Panc1 (cell line): ENCODE data around the gene LY86. TPM values are rescaled to one million over a fixed set of nuclear protein-coding genes. Genes with fewer than 3 reads are reported as not detected.

ENCODE experiments used
- ATAC-seq: fragments of 200-7000 bp; cut with Tn5 transposase; 2 replicates; pipeline ENCODE4 v1.9.1; 2020; ENCODE audit warnings: mild to moderate bottlenecking, moderate library complexity
- BruUV-seq: library from RNA; stranded (reverse); fragments of 400-500 nt; replicated peaks from 2 replicates; lab custom pipeline; 2021; lab: Mats Ljungman, UMichigan
- CTCF ChIA-PET: fragments of 300-600 bp; sonication (Branson Sonifier 250); formaldehyde crosslinking; loops from one replicate; lab custom pipeline; 2022; ENCODE audit warnings: antibody characterized with exemption; lab: Charles Lee
- POLR2A ChIA-PET: fragments of 300-600 bp; sonication (Branson Sonifier 250); formaldehyde crosslinking; loops from one replicate; lab custom pipeline; 2022; ENCODE audit warnings: antibody characterized with exemption; lab: Charles Lee
- DNase-seq: peaks from one replicate; pipeline ENCODE4 v3.0.0-alpha.2; 2010; ENCODE audit warnings: low read depth, low spot score
- H3K27ac ChIP-seq: 2 replicates; pipeline ENCODE4 v1.5.1; 2011; ENCODE audit warnings: mild to moderate bottlenecking, low read length, inconsistent platforms
- H3K27me3 ChIP-seq: fragments of 200-500 bp; sonication (Bioruptor generic); 2 replicates; pipeline ENCODE4 v1.6.0; 2014; ENCODE audit warnings: low read length, inconsistent platforms; ENCODE audit not compliant: control insufficient read depth, insufficient read depth
- H3K36me3 ChIP-seq: fragments of 200-500 bp; sonication (Bioruptor generic); 2 replicates; pipeline ENCODE4 v1.5.1; 2014; ENCODE audit warnings: inconsistent platforms, mild to moderate bottlenecking, low read length, moderate library complexity; ENCODE audit not compliant: control insufficient read depth, insufficient read depth
- H3K4me1 ChIP-seq: 2 replicates; pipeline ENCODE4 v1.5.1; 2011; ENCODE audit warnings: inconsistent platforms, mild to moderate bottlenecking, low read length, moderate library complexity; ENCODE audit not compliant: control insufficient read depth, insufficient read depth
- H3K4me3 ChIP-seq, 2 experiments: 2 replicates each; pipeline ENCODE4 v1.5.1; 2011 to 2012; ENCODE audit warnings: low read depth in 2 of 2, low read length in 2 of 2, mild to moderate bottlenecking in 2 of 2, inconsistent platforms in 1 of 2, moderate library complexity in 1 of 2
- H3K9me3 ChIP-seq: fragments of 200-500 bp; sonication (Bioruptor generic); 2 replicates; pipeline ENCODE4 v1.5.1; 2014; ENCODE audit warnings: low read depth, mild to moderate bottlenecking, inconsistent platforms, low read length, moderate library complexity; ENCODE audit not compliant: control insufficient read depth, insufficient read depth
- POLR2AphosphoS5 ChIP-seq: IDR thresholded peaks from 2 replicates; pipeline ENCODE4 v1.6.1; 2012; ENCODE audit warnings: mild to moderate bottlenecking, low read depth, low read length, moderate library complexity
- SIN3A ChIP-seq: IDR thresholded peaks from 2 replicates; pipeline ENCODE4 v1.6.1; 2012; ENCODE audit warnings: low read depth, mild to moderate bottlenecking, low read length, moderate library complexity, borderline replicate concordance; ENCODE audit not compliant: insufficient read depth
- TCF7L2 ChIP-seq: IDR thresholded peaks from 2 replicates; pipeline ENCODE4 v1.6.1; 2011; ENCODE audit warnings: mild to moderate bottlenecking, low read depth, low read length, inconsistent platforms
- in situ Hi-C: cut with HindIII; loops from 2 replicates; pipeline ENCODE4 v1.10.0; 2016; ENCODE audit warnings: low sequenced_read_pairs, low pct_unique_long_range_greater_than_20kb
- intact Hi-C: fragments of 100-400 bp; cut with micrococcal nuclease; formaldehyde crosslinking; loops from one replicate; pipeline ENCODE4 v1.10.0; 2022; ENCODE audit not compliant: unreplicated experiment
- total RNA-seq: library from RNA; stranded (reverse); gene quantifications from one replicate; pipeline ENCODE4 v1.2.1, GENCODE V29; 2021; ENCODE audit not compliant: unreplicated experiment
- TF ChIP-seq, protein P1 (sequence below), 2 experiments: IDR thresholded peaks; 2 replicates each; pipeline ENCODE4 v1.6.1; 2011 to 2012; ENCODE audit warnings: low read depth in 2 of 2, control low read depth in 1 of 2, low read length in 1 of 2, mild to moderate bottlenecking in 1 of 2, moderate library complexity in 1 of 2; ENCODE audit not compliant: insufficient read depth in 1 of 2
- TF ChIP-seq, protein P2 (sequence below): fragments of 450-650 bp; IDR thresholded peaks from 2 replicates; pipeline ENCODE4 v1.5.1; 2017; ENCODE audit warnings: mild to moderate bottlenecking

LY86 gene
- total RNA-seq, 1 experiment from 2014 or later = not detected

DNA sequence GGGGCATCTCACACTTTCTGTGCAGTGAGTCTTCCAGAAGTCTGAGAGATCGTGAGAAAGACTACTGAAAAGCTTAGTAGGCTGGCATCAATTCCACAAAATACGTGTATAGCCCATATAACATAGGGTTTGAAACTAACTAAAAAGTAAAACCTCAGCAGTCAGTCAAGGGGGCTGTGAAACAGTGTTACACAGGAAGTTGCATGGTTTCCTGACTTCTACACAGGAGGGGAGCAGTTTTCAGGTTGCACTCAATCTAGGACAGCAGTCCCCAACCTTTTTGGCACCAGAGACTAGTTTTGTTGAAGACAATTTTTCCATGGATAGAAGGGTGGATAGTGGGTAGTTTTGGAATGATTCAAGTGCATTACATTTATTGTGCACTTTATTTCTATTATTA, 4.7 kb upstream of the LY86 start:
- no peak for ATAC-seq

DNA sequence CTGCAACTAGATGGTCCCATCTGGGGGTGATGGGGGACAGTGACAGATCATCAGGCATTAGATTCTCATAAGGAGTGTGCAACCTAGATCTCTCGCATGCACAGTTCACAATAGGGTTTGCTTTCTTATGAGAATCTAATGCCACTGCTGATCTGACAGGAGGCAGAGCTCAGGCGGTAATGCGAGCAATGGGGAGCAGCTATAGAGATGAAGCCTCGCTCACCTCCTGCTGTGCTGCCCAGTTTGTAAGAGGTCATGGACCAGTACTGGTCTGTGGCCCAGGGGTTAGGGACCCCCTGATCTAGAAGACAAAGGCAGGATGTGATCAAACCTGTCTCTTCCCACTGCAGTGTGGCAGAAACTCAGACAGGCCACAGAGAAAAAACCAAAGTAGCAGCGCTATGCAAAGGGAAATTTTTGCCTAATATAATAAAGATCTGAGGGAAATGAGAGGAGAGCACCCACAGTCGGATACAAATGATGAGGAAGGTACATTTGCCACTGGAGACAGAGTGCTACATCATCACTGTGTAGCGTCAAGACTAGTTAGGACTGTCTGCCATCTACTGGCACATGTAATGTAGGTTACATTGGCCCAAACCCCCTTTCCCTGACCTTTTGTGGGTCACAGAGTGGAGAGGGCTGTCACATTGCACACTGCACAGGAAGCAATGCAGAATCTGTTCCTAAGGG, 4.1 kb upstream of the LY86 start:
- Histone ChIP-seq H3K27me3 (no peaks in the 10 kb centered on the region), H3K27ac (no peak overlapping the region), H3K9me3 (no peaks in the 10 kb centered on the region), H3K4me1 (no peaks in the 10 kb centered on the region), H3K36me3 (no peaks in the 10 kb centered on the region), H3K4me3 (no peak overlapping the region)
- in situ Hi-C loops (no loop called here), intact Hi-C loops (no loop called here)
- ChIA-PET POLR2A (no interaction called here), CTCF (no interaction called here)
- TF ChIP-seq, protein P1, sequence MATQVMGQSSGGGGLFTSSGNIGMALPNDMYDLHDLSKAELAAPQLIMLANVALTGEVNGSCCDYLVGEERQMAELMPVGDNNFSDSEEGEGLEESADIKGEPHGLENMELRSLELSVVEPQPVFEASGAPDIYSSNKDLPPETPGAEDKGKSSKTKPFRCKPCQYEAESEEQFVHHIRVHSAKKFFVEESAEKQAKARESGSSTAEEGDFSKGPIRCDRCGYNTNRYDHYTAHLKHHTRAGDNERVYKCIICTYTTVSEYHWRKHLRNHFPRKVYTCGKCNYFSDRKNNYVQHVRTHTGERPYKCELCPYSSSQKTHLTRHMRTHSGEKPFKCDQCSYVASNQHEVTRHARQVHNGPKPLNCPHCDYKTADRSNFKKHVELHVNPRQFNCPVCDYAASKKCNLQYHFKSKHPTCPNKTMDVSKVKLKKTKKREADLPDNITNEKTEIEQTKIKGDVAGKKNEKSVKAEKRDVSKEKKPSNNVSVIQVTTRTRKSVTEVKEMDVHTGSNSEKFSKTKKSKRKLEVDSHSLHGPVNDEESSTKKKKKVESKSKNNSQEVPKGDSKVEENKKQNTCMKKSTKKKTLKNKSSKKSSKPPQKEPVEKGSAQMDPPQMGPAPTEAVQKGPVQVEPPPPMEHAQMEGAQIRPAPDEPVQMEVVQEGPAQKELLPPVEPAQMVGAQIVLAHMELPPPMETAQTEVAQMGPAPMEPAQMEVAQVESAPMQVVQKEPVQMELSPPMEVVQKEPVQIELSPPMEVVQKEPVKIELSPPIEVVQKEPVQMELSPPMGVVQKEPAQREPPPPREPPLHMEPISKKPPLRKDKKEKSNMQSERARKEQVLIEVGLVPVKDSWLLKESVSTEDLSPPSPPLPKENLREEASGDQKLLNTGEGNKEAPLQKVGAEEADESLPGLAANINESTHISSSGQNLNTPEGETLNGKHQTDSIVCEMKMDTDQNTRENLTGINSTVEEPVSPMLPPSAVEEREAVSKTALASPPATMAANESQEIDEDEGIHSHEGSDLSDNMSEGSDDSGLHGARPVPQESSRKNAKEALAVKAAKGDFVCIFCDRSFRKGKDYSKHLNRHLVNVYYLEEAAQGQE (IDR thresholded peaks at IDR 0.05; ENCODE audit: insufficient read depth in 1 of 2, low read depth in 2 of 2, low read length in 1 of 2) = no peak
- TF ChIP-seq POLR2AphosphoS5 (no peak), SIN3A (no peak), TCF7L2 (no peak)
- TF ChIP-seq, protein P2, sequence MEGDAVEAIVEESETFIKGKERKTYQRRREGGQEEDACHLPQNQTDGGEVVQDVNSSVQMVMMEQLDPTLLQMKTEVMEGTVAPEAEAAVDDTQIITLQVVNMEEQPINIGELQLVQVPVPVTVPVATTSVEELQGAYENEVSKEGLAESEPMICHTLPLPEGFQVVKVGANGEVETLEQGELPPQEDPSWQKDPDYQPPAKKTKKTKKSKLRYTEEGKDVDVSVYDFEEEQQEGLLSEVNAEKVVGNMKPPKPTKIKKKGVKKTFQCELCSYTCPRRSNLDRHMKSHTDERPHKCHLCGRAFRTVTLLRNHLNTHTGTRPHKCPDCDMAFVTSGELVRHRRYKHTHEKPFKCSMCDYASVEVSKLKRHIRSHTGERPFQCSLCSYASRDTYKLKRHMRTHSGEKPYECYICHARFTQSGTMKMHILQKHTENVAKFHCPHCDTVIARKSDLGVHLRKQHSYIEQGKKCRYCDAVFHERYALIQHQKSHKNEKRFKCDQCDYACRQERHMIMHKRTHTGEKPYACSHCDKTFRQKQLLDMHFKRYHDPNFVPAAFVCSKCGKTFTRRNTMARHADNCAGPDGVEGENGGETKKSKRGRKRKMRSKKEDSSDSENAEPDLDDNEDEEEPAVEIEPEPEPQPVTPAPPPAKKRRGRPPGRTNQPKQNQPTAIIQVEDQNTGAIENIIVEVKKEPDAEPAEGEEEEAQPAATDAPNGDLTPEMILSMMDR = peak; percentile 25
- BruUV-seq = no TSS peak
- DNase-seq (no peak), ATAC-seq (no peak)

More for the DNA sequence above, 4.7 kb upstream of the LY86 start:
- Histone ChIP-seq H3K9me3 (no peaks in the 10 kb centered on the region), H3K36me3 (no peaks in the 10 kb centered on the region), H3K27ac (no peak overlapping the region), H3K4me3 (no peak overlapping the region), H3K27me3 (no peaks in the 10 kb centered on the region), H3K4me1 (no peaks in the 10 kb centered on the region)
- intact Hi-C loops = no loop called here
- in situ Hi-C loops = no loop called here
- BruUV-seq = no TSS peak
- DNase-seq = no peak
- TF ChIP-seq TCF7L2 (no peak), SIN3A (no peak), POLR2AphosphoS5 (no peak)
- ChIA-PET CTCF (no interaction called here), POLR2A (no interaction called here)

DNA sequence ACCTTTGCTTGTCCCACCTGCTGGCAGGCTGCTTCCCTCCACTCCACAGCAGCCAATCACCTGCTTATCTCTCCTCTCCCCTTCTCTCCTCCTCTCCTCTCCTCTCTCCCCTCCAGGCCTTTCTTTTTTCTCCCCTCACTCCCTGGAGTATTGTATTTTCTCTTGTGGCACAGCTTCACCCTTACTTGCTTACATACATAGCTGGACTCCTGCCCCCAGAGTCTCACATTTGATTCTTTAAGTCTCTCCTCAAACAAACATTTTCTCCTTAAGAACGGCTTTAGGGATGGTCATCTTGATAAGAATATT, 3.6 kb upstream of the LY86 start:
- POLR2A ChIA-PET = no interaction called here
- in situ Hi-C loops (no loop called here), intact Hi-C loops (no loop called here)
- ATAC-seq (no peak), DNase-seq (no peak)
- Histone ChIP-seq H3K4me1 (no peaks in the 10 kb centered on the region), H3K9me3 (no peaks in the 10 kb centered on the region), H3K27me3 (no peaks in the 10 kb centered on the region), H3K27ac (no peak overlapping the region), H3K4me3 (no peak overlapping the region), H3K36me3 (no peaks in the 10 kb centered on the region)
- CTCF ChIA-PET = no interaction called here
- TF ChIP-seq SIN3A = no peak
- TF ChIP-seq, protein P2 = no peak
- TF ChIP-seq TCF7L2 = no peak
- TF ChIP-seq, protein P1 (IDR thresholded peaks at IDR 0.05; ENCODE audit: insufficient read depth in 1 of 2, low read depth in 2 of 2, low read length in 1 of 2) = no peak
- no TSS peak for BruUV-seq
